ENCODE results near the gene SRP68.

The SRP68 gene

GRCh38 chr17:76034428-76035350 is 37.6 kb downstream of the SRP68 start:
- no peak for DNase-seq (ENCODE audit: low spot score in 2 of 2)
- peaks cover 14% of the 10 kb centered on the region for H3K36me3 ChIP-seq (replicated peaks)
- no peak overlapping the region for H3K4me3 ChIP-seq
- H3K9me3 ChIP-seq = no peaks in the 10 kb centered on the region
- no peaks in the 10 kb centered on the region for H3K27me3 ChIP-seq (ENCODE audit: low read depth)
- in situ Hi-C loops (cut with MboI; ENCODE audit: low sequenced_read_pairs) = no loop called here
- no peaks in the 10 kb centered on the region for H3K4me1 ChIP-seq

GRCh38 chr17:76033139-76033538 is 39.2 kb downstream of the SRP68 start:
- H3K4me1 ChIP-seq = no peaks in the 10 kb centered on the region
- H3K4me3 ChIP-seq = no peak overlapping the region
- no peak for DNase-seq (ENCODE audit: low spot score in 2 of 2)
- no peaks in the 10 kb centered on the region for H3K9me3 ChIP-seq
- H3K36me3 ChIP-seq (replicated peaks) = no peaks in the 10 kb centered on the region
- H3K27me3 ChIP-seq (ENCODE audit: low read depth) = no peaks in the 10 kb centered on the region
- in situ Hi-C loops (cut with MboI; ENCODE audit: low sequenced_read_pairs) = no loop called here

GRCh38 chr17:76032780-76033108 is 39.6 kb downstream of the SRP68 start:
- Histone ChIP-seq H3K4me3 (no peak overlapping the region), H3K27me3 (ENCODE audit: low read depth) (no peaks in the 10 kb centered on the region), H3K4me1 (no peaks in the 10 kb centered on the region), H3K36me3 (replicated peaks) (no peaks in the 10 kb centered on the region), H3K9me3 (no peaks in the 10 kb centered on the region)
- DNase-seq (ENCODE audit: low spot score in 2 of 2) = no peak
- in situ Hi-C loops (cut with MboI; ENCODE audit: low sequenced_read_pairs) = no loop called here

GRCh38 chr17:76032073-76032779 is 40.1 kb downstream of the SRP68 start:
- H3K4me3 ChIP-seq = no peak overlapping the region
- no peaks in the 10 kb centered on the region for H3K36me3 ChIP-seq (replicated peaks)
- H3K4me1 ChIP-seq = no peaks in the 10 kb centered on the region
- DNase-seq (ENCODE audit: low spot score in 2 of 2) = no peak
- H3K27me3 ChIP-seq (ENCODE audit: low read depth) = no peaks in the 10 kb centered on the region
- no peaks in the 10 kb centered on the region for H3K9me3 ChIP-seq
- in situ Hi-C loops (cut with MboI; ENCODE audit: low sequenced_read_pairs) = no loop called here

GRCh38 chr17:76027159-76027839 is 45.0 kb downstream of the SRP68 start, which contains the start of gene EVPL:
EVPL (minus strand) TSS chr17:76027306; CDS start chr17:76027198, 108 bp downstream.
- Histone ChIP-seq H3K4me3 (no peak within 1 kb of the TSS), H3K36me3 (replicated peaks) (no peaks in the 10 kb centered on the region), H3K4me1 (no peaks in the 10 kb centered on the region), H3K27me3 (ENCODE audit: low read depth) (no peaks in the 10 kb centered on the region), H3K9me3 (no peaks in the 10 kb centered on the region)
- in situ Hi-C loops (cut with MboI; ENCODE audit: low sequenced_read_pairs) = no loop called here
- no peak for DNase-seq (ENCODE audit: low spot score in 2 of 2)

GRCh38 chr17:76026714-76027158 is 45.6 kb downstream of the SRP68 start:
- in situ Hi-C loops (cut with MboI; ENCODE audit: low sequenced_read_pairs) = no loop called here
- H3K4me1 ChIP-seq = no peaks in the 10 kb centered on the region
- no peaks in the 10 kb centered on the region for H3K9me3 ChIP-seq
- no peak overlapping the region for H3K4me3 ChIP-seq
- no peaks in the 10 kb centered on the region for H3K36me3 ChIP-seq (replicated peaks)
- no peak for DNase-seq (ENCODE audit: low spot score in 2 of 2)
- no peaks in the 10 kb centered on the region for H3K27me3 ChIP-seq (ENCODE audit: low read depth)

GRCh38 chr17:76025294-76025693 is 47.0 kb downstream of the SRP68 start:
- Histone ChIP-seq H3K4me3 (no peak overlapping the region), H3K4me1 (no peaks in the 10 kb centered on the region), H3K36me3 (replicated peaks) (no peaks in the 10 kb centered on the region), H3K27me3 (ENCODE audit: low read depth) (no peaks in the 10 kb centered on the region), H3K9me3 (no peaks in the 10 kb centered on the region)
- in situ Hi-C loops (cut with MboI; ENCODE audit: low sequenced_read_pairs) = no loop called here
- DNase-seq (ENCODE audit: low spot score in 2 of 2) = no peak

GRCh38 chr17:76024353-76024752 is 48.0 kb downstream of the SRP68 start:
- in situ Hi-C loops (cut with MboI; ENCODE audit: low sequenced_read_pairs) = no loop called here
- Histone ChIP-seq H3K4me3 (no peak overlapping the region), H3K27me3 (ENCODE audit: low read depth) (no peaks in the 10 kb centered on the region), H3K36me3 (replicated peaks) (no peaks in the 10 kb centered on the region), H3K9me3 (no peaks in the 10 kb centered on the region), H3K4me1 (no peaks in the 10 kb centered on the region)
- DNase-seq (ENCODE audit: low spot score in 2 of 2) = no peak

GRCh38 chr17:76023900-76024237 is 48.4 kb downstream of the SRP68 start:
- Histone ChIP-seq H3K4me3 (no peak overlapping the region), H3K9me3 (no peaks in the 10 kb centered on the region), H3K36me3 (replicated peaks) (no peaks in the 10 kb centered on the region), H3K27me3 (ENCODE audit: low read depth) (no peaks in the 10 kb centered on the region), H3K4me1 (no peaks in the 10 kb centered on the region)
- DNase-seq (ENCODE audit: low spot score in 2 of 2) = no peak
- in situ Hi-C loops (cut with MboI; ENCODE audit: low sequenced_read_pairs) = no loop called here

GRCh38 chr17:76022973-76023899 is 49.1 kb downstream of the SRP68 start:
- Histone ChIP-seq H3K4me1 (no peaks in the 10 kb centered on the region), H3K36me3 (replicated peaks) (no peaks in the 10 kb centered on the region), H3K9me3 (no peaks in the 10 kb centered on the region), H3K27me3 (ENCODE audit: low read depth) (no peaks in the 10 kb centered on the region), H3K4me3 (no peak overlapping the region)
- DNase-seq (ENCODE audit: low spot score in 2 of 2) = no peak
- in situ Hi-C loops (cut with MboI; ENCODE audit: low sequenced_read_pairs) = no loop called here

- no peaks in the 10 kb centered on the region for H3K27me3 ChIP-seq (ENCODE audit: low read depth)
- no peaks in the 10 kb centered on the region for H3K36me3 ChIP-seq (replicated peaks)
- no peak overlapping the region for H3K4me3 ChIP-seq
- no peak for DNase-seq (ENCODE audit: low spot score in 2 of 2)
- H3K9me3 ChIP-seq = no peaks in the 10 kb centered on the region
- in situ Hi-C loops (cut with MboI; ENCODE audit: low sequenced_read_pairs) = no loop called here
- no peaks in the 10 kb centered on the region for H3K4me1 ChIP-seq
These were observed 50.0 kb downstream of the SRP68 start for GRCh38 chr17:76022285-76022684.

- in situ Hi-C loops (cut with MboI; ENCODE audit: low sequenced_read_pairs) = no loop called here
- Histone ChIP-seq H3K36me3 (replicated peaks) (no peaks in the 10 kb centered on the region), H3K9me3 (no peaks in the 10 kb centered on the region), H3K27me3 (ENCODE audit: low read depth) (no peaks in the 10 kb centered on the region), H3K4me3 (no peak overlapping the region), H3K4me1 (no peaks in the 10 kb centered on the region)
- DNase-seq (ENCODE audit: low spot score in 2 of 2) = no peak
These were observed 52.4 kb downstream of the SRP68 start for GRCh38 chr17:76019833-76020467.

GRCh38 chr17:76018801-76019200 is 53.5 kb downstream of the SRP68 start:
- DNase-seq (ENCODE audit: low spot score in 2 of 2) = no peak
- Histone ChIP-seq H3K9me3 (no peaks in the 10 kb centered on the region), H3K36me3 (replicated peaks) (no peaks in the 10 kb centered on the region), H3K4me1 (no peaks in the 10 kb centered on the region), H3K4me3 (no peak overlapping the region), H3K27me3 (ENCODE audit: low read depth) (no peaks in the 10 kb centered on the region)
- in situ Hi-C loops (cut with MboI; ENCODE audit: low sequenced_read_pairs) = no loop called here
